AG09309 (cell line): ENCODE results near the gene ILF3.

Experiments used
- DNase-seq: peaks from one replicate; pipeline ENCODE4 v3.0.0-alpha.2; 2010; ENCODE audit warnings: low read depth
- H3K4me3 ChIP-seq: 2 replicates; pipeline ENCODE4 v1.5.1; 2011; ENCODE audit warnings: mild to moderate bottlenecking, low read depth, low read length, moderate library complexity; ENCODE audit not compliant: control insufficient read depth
- TF ChIP-seq, protein P1 (sequence below): IDR thresholded peaks from 2 replicates; pipeline ENCODE4 v1.5.1; 2011; ENCODE audit warnings: mild to moderate bottlenecking, low read depth, low read length, inconsistent platforms; ENCODE audit not compliant: insufficient read depth, control insufficient read depth; ENCODE audit errors: missing control alignments

Gene ILF3

GRCh38 chr19:10653732-10654609 is at the start of gene ILF3:
Gene ILF3 (plus strand): TSS chr19:10654346. CDS start chr19:10670606, 16,260 bp downstream.
- peak within 1 kb of the TSS; percentile 92 for H3K4me3 ChIP-seq
- DNase-seq, result peak; percentile 100
- TF ChIP-seq, protein P1, sequence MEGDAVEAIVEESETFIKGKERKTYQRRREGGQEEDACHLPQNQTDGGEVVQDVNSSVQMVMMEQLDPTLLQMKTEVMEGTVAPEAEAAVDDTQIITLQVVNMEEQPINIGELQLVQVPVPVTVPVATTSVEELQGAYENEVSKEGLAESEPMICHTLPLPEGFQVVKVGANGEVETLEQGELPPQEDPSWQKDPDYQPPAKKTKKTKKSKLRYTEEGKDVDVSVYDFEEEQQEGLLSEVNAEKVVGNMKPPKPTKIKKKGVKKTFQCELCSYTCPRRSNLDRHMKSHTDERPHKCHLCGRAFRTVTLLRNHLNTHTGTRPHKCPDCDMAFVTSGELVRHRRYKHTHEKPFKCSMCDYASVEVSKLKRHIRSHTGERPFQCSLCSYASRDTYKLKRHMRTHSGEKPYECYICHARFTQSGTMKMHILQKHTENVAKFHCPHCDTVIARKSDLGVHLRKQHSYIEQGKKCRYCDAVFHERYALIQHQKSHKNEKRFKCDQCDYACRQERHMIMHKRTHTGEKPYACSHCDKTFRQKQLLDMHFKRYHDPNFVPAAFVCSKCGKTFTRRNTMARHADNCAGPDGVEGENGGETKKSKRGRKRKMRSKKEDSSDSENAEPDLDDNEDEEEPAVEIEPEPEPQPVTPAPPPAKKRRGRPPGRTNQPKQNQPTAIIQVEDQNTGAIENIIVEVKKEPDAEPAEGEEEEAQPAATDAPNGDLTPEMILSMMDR, result no peak

- no peak for DNase-seq
- TF ChIP-seq, protein P1, result no peak
- H3K4me3 ChIP-seq, result no peak overlapping the region
These were observed 49.6 kb upstream of the ILF3 start for GRCh38 chr19:10604460-10604980.

DNA sequence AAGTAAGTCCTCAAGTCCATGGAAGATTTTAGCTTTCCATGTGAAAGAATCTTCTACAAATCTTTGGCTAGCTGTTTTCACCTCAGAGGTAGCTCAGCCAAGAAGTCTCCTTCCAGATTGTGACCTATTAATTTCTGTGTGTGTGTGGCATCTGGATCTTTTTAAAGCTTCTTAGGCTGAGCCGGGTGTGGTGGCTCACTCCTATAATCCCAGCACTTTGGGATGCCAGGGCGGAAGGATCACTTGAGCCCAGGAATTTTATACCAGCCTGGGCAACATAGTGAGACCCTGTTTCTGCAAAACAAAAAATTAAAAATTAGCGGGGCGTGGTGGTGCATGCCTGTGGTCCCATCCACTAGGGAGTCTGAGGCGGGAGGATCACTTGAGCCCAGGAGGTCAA is 42.2 kb upstream of the ILF3 start:
- no peak for DNase-seq
- H3K4me3 ChIP-seq, result no peak overlapping the region
- TF ChIP-seq, protein P1, result no peak

- DNase-seq, result no peak
- H3K4me3 ChIP-seq, result no peak overlapping the region
- TF ChIP-seq, protein P1, result no peak
These were observed 41.5 kb upstream of the ILF3 start for GRCh38 chr19:10612499-10613119.

GRCh38 chr19:10615429-10616023 is 38.6 kb upstream of the ILF3 start:
- no peak overlapping the region for H3K4me3 ChIP-seq
- TF ChIP-seq, protein P1, result no peak
- no peak for DNase-seq

- DNase-seq, result peak; percentile 69
- H3K4me3 ChIP-seq, result no peak overlapping the region
- TF ChIP-seq, protein P1, result no peak
These were observed 36.6 kb upstream of the ILF3 start for GRCh38 chr19:10617409-10618121.
